HG02973 (cell line): ENCODE results near the gene EIF4EBP2.
A peak's percentile ranks its signal among the peaks of the same experiment; 100 is the strongest.

Experiments
- ATAC-seq: cut with Tn5 transposase; IDR thresholded peaks from one replicate; pipeline ENCODE4 v1.9.1; 2021; ENCODE audit warnings: moderate library complexity; ENCODE audit not compliant: unreplicated experiment

The EIF4EBP2 gene

GRCh38 chr10:70378122-70378521, 25.8 kb upstream of the EIF4EBP2 start:
- ATAC-seq = no peak

DNA sequence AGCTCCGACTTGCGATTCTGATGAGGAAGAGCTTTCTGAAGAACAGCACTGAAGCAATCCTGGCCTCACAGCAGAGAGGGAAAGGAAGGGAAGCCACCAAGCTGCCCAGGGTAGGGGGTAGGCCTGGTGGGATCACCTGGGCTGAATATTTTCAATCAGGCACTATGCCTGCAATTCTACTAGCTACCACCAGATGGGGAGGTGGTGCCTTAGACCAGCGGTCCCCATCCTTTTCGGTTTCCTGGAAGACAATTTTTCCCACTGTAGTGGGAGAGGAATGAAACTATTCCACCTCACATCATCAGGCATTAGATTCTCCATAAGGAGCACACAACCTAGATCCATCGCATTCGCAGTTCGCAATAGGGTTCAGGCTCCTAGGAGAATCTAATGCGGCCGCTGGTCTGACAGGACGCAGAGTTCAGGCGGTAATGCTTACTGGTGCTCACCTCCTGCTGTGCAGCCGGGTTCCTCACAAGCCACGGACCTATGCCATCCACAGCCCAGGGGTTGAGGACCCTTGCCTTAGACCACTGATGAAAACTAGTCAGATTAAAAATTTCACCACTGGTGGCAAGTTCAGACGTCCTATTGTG, 24.3 kb upstream of the EIF4EBP2 start:
- ATAC-seq = no peak

DNA sequence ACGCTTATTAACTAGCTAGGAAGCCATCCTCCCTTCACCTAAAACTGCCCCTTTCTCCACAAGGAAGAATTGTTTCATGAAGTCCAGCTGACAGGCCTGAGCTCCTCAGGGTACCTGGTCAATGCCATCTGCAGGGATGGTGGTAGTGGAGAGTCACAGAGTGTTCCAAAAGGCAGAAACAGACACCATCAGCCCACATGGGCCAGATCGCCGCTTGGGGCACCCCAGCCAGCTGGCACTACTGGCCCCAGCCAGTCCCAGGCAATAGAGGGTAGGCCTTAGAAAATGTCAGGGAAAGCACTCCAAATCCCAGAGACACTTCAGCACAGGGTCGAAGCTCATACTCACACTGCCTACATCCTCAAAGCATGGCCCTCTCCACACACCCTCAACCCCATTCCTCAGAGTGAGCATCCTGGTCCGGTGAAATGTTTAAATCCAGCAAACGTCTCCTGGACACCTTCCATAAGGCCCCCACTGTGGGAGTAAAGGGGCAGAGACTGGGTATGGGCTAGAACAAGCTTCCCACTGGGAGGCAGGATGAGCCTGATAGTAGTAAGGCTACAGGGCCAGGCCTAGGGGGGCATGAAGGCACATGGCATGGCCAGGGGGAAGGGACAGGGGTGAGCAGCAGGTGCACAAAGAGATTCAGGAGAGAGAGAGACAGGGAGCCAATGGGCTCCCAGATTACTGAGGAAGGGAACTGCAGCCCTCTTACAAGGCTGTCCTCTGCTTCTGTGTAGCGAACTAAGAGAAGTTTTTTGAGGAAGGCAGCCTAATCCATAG, 23.4 kb upstream of the EIF4EBP2 start:
- ATAC-seq = no peak

DNA sequence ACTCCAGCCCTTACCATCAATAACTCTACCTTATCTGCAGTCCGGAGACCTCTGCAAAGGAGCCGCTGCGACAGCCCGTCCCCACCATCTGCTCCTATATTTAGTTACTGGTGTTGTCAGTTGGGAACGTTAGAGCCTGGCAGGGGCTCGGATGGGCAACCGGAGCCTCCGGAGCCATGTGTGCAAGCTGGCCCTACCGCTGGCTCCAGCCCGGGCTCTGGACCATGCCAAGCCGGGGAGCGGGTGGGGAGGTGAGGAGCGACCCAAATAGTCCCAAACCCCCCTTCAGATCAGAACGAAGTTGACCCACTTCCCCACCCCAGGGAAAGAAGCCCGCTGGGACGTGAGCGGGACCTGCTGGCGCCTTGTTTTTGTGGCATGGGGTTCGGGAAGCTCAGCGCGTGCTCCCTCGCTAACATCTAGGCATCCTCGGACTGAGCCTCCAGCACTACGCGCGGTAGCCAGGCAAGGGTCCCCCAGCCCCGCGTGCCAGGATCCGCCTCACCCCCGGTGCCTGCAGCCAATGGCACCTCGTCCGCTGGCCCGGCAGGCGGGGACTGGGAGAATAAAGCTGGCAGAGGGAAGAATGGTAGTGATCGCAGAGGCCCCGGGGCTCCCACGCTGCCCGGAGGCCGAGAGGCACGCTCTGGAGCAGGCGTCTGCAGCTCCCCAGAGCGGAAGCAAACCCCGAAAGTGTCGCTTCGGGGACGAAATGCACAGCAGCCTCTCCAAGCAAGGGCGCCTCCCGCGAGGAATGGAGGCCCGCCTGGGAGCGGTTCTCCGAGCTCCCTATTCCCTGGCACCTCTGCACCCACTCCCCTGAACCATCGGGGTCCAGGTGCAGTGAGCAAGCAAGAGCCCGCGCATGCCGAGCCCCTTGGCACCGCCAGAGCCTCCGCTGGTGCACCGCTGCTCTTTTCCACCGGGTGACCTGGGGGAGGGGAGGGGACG, 22.2 kb upstream of the EIF4EBP2 start:
- peak; percentile 33 for ATAC-seq

GRCh38 chr10:70391654-70392053, 12.3 kb upstream of the EIF4EBP2 start:
- no peak for ATAC-seq

GRCh38 chr10:70396140-70396539, 7.8 kb upstream of the EIF4EBP2 start:
- ATAC-seq = no peak

GRCh38 chr10:70399177-70399576, 4.8 kb upstream of the EIF4EBP2 start:
- ATAC-seq = no peak

GRCh38 chr10:70403483-70404035, 386 bp upstream of the EIF4EBP2 start:
- ATAC-seq = no peak

- ATAC-seq = no peak
These were observed 767 bp downstream of the EIF4EBP2 start for GRCh38 chr10:70404787-70405036.

- ATAC-seq = no peak
These were observed 1.3 kb downstream of the EIF4EBP2 start for GRCh38 chr10:70405037-70405824.

DNA sequence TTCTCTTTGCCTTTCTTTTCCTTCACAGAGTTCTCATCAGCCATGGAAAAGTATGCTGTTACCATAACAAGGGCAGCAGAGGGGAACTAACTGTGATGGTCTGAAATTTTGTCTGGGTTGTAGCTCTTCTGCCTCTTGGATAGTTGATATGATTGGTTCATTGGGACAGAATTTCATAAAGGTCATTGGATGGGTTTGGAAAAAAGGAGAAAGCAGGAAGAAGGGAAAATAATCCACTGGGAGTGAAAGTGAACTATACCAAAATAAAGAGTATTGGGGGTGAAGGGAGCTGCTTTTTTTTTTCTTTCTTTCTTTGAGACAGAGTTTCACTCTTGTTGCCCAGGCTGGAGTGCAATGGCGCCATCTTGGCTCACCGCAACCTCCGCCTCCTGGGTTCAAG, 5.8 kb downstream of the EIF4EBP2 start:
- no peak for ATAC-seq

DNA sequence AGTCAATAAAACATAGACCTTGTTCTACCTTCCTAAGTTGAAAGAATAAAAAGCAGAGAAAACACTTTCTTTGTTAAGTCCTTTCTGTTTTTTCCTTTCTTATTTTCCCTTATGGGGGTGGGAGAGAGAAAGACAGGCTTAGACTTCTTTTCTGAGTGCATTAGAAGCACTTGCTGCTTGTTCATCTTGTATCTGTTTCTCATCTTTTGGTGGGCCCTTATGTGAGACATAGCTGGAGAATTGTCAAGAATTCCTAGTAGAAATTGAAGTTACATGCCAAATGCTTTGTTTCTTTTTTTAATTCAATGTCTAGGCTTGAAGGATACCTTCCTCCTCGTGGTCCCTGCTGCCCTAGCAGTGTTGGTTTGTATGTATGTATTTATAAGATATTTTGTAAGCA, 6.7 kb downstream of the EIF4EBP2 start:
- ATAC-seq = no peak

GRCh38 chr10:70412356-70412755, 8.4 kb downstream of the EIF4EBP2 start:
- ATAC-seq = no peak

GRCh38 chr10:70417568-70417967, 13.6 kb downstream of the EIF4EBP2 start:
- ATAC-seq = no peak

DNA sequence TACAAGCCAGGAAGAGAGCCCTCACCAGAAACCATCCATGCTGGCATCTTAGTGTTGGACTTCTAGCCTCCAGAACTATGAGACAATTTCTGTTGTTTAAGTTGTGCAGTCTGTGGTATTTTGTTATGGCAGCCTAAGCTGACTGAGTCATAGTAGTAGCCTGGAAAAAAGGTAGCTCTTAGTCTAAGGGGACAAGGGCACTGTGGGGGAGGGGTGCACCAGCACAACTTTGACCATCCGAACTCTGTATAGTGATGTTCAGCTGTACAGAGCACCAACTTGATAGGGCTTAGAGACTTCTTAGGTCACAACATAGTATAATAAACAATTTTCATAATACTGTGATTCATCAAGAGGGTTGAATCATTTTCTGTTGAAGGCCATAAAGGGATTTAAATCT, 14.3 kb downstream of the EIF4EBP2 start:
- ATAC-seq = no peak

- no peak for ATAC-seq
These were observed 14.8 kb downstream of the EIF4EBP2 start for GRCh38 chr10:70418713-70419112.

DNA sequence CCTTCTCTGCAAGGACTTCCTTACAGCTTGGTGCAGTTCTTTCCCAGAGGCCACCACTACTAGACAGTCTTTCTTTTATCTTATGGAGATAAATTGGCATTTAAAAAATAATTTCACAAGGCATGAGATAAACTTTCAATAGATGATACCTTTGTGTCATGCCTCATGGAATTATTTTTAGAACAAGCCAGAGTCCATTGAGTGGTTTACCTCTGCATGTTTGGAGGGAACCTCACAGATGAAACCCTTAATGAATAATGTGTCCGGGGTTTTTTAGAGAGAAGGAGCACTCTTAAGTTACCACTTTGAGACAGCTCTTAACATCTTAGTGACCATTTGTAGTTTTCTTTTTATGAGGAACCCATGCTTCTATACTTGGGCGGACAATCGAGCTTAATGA, 20.4 kb downstream of the EIF4EBP2 start:
- no peak for ATAC-seq

DNA sequence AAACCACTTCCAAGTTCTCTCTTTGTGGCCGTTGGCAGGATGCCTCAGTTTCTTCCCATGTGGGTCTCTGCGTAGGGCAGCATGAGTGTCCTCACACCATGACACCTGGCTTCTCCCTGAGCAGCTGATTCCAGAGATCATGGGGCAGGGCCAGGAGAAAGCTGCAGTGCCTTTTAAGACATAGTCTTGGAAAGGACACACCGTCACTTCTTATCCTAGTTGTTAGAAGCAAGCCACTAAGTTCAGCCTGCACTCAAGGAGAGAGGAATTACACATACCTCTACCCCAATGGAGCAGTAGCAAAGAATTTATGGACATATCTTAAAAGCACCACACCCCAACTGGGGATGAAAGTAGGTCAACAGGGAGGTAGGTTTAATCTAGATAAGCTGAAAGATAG, 21.2 kb downstream of the EIF4EBP2 start:
- ATAC-seq = no peak

GRCh38 chr10:70426823-70427222, 22.9 kb downstream of the EIF4EBP2 start:
- no peak for ATAC-seq

DNA sequence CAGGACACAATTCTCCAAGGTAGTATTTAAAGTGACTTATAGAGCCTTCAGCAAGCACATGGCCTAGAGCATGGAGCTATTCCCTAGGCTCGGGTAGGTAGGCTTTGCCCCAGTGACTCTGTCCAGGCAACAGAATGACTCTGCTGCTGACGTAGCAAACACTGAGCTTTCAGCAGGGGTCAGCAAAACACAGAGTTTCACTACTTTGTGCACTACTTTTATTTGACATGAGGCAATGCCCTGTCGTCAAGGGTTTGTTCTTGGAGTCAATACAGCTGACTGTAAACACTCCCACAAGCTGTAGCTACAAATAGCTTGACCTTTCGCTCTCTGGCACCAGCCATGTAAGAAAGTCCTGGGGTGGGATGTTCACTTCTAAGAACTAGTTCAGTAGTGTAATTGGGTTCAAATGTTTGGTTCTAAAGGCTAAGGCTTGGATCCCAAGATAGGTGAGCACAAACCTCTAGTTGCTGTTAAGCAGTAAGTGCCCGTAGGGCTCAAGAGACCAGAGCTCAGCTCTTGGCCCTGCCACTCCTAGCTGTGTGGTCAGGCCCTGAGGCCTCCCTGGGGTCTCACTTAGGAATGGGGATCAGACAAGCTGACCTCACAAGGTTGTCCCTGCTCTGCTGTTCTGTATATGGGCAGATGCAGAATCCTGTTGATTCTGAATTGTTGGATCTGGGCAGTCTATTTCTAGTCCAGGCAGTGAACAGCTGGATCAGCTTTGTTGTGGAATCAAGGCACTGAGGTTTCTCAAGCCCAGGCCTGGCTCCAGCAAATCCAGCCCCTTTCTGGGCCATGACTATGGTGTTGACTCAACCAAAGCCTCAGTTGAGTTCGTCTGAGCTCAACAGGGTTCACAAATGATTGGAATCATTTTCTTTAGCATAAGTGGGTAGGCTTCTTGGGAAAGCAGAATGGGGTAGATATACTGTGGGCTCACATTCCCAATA, 26.8 kb downstream of the EIF4EBP2 start:
- ATAC-seq = no peak
